ENCODE measurements around the gene CDC42BPB. TPM values are rescaled to one million over a fixed set of nuclear protein-coding genes. Genes with fewer than 3 reads are reported as not detected.
"Not testable (repeated sequence)": the region's sequence is repeated elsewhere in the genome, so short reads cannot be mapped to it uniquely, and the experiment has no call there.

The CDC42BPB gene
- total RNA-seq, 1 donor from 2014 or later: 3.5 TPM

DNA sequence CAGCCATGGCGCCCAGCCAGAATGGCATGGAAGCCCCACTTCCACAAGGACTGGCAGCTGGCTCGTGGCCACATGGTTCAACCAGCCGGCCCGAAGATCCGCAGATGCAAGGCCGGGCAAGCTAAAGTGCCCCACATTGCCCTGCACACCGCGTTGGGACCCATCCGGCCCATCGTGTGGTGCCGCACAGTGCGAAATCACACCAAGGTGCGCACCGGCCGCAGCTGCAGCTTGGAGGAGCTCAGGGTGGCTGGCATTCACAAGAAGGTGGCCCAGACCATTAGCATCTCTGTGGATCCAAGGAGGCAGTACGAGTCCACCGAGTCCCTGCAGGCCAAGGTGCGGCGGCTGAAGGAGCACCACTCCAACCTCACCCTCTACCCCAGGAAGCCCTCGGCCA, 15.9 kb downstream of the CDC42BPB start:
- intact Hi-C loops (cut with micrococcal nuclease): no loop called here
- no peak for DNase-seq (ENCODE audit: low spot score)
- peaks cover 10% of the 10 kb centered on the region for H3K27me3 Mint-ChIP-seq (ENCODE audit: low read depth)
- no peak overlapping the region for H3K27ac Mint-ChIP-seq
- no peak overlapping the region for H3K4me3 Mint-ChIP-seq (ENCODE audit: low read depth)
- H3K36me3 Mint-ChIP-seq (ENCODE audit: low read depth): no peaks in the 10 kb centered on the region
- H3K9me3 Mint-ChIP-seq: no peaks in the 10 kb centered on the region
- H3K4me1 Mint-ChIP-seq (ENCODE audit: low read depth): no peaks in the 10 kb centered on the region

DNA sequence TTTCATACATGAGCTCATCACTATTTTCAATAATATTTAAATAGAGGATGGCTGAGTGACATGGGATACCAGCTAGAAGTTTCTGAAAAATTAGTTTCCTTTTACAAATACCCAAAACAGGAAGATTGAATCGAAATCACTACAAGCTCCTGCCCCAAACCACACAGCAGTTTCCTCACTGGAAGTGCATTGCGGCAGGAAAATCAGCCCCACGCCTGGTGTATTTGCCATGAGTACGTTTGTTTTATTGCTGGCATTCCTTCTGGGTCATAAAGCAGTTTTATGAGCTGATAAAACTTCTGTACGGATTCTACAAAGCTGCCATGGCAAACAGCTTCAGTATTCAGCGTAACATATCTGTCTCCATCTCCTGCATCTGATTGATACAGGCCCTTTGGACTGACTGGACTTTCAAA, 23.7 kb downstream of the CDC42BPB start:
- H3K4me3 Mint-ChIP-seq (ENCODE audit: low read depth): no peak overlapping the region
- H3K9me3 Mint-ChIP-seq: no peaks in the 10 kb centered on the region
- no peak overlapping the region for H3K27ac Mint-ChIP-seq
- H3K27me3 Mint-ChIP-seq (ENCODE audit: low read depth): no peaks in the 10 kb centered on the region
- H3K36me3 Mint-ChIP-seq (ENCODE audit: low read depth): no peaks in the 10 kb centered on the region
- intact Hi-C loops (cut with micrococcal nuclease): no loop called here
- no peak for DNase-seq (ENCODE audit: low spot score)
- no peaks in the 10 kb centered on the region for H3K4me1 Mint-ChIP-seq (ENCODE audit: low read depth)

DNA sequence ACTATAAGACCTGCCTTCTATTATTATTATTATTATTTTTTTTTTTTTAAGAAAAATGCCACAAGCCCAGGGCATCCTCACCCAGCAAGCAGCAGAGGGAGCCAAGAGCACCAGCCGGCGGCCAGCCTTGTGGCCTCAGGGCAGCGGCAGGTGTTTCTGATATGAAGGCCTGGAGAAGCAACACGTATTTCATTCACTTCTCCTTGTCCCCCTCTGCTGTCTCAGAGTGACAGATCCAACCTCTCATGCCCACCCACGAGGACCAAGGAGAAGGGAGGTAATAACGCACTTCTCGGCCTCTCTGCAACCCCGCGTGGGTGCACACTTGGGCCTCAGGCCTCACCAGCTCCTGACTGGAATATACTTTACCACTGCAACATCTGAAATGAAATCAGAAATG, 25.4 kb downstream of the CDC42BPB start:
- Mint-ChIP-seq H3K27ac (no peak overlapping the region), H3K4me3 (ENCODE audit: low read depth) (no peak overlapping the region), H3K4me1 (ENCODE audit: low read depth) (no peaks in the 10 kb centered on the region), H3K27me3 (ENCODE audit: low read depth) (peaks cover 4% of the 10 kb centered on the region), H3K9me3 (no peaks in the 10 kb centered on the region), H3K36me3 (ENCODE audit: low read depth) (no peaks in the 10 kb centered on the region)
- intact Hi-C loops (cut with micrococcal nuclease): no loop called here
- no peak for DNase-seq (ENCODE audit: low spot score)

DNA sequence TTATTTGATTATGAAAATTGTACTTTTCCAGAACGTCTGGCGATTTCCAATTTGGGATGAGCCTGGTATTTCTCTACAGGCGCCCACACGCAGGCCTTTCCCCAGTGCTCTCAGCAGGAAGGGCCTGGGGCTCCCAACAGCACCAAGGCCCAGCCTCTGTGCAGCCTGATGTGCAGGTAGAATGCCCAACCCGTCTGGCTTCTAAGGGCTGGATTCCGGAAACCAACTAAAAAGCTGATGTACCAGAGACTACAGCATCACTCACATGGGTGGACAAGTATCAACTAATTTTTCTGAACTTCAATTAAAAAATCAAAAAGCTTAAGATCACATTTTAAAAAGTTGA, 25.8 kb downstream of the CDC42BPB start:
- intact Hi-C loops (cut with micrococcal nuclease): no loop called here
- DNase-seq (ENCODE audit: low spot score): no peak
- no peaks in the 10 kb centered on the region for H3K4me1 Mint-ChIP-seq (ENCODE audit: low read depth)
- no peak overlapping the region for H3K27ac Mint-ChIP-seq
- H3K9me3 Mint-ChIP-seq: no peaks in the 10 kb centered on the region
- H3K27me3 Mint-ChIP-seq (ENCODE audit: low read depth): peaks cover 5% of the 10 kb centered on the region
- no peak overlapping the region for H3K4me3 Mint-ChIP-seq (ENCODE audit: low read depth)
- no peaks in the 10 kb centered on the region for H3K36me3 Mint-ChIP-seq (ENCODE audit: low read depth)

DNA sequence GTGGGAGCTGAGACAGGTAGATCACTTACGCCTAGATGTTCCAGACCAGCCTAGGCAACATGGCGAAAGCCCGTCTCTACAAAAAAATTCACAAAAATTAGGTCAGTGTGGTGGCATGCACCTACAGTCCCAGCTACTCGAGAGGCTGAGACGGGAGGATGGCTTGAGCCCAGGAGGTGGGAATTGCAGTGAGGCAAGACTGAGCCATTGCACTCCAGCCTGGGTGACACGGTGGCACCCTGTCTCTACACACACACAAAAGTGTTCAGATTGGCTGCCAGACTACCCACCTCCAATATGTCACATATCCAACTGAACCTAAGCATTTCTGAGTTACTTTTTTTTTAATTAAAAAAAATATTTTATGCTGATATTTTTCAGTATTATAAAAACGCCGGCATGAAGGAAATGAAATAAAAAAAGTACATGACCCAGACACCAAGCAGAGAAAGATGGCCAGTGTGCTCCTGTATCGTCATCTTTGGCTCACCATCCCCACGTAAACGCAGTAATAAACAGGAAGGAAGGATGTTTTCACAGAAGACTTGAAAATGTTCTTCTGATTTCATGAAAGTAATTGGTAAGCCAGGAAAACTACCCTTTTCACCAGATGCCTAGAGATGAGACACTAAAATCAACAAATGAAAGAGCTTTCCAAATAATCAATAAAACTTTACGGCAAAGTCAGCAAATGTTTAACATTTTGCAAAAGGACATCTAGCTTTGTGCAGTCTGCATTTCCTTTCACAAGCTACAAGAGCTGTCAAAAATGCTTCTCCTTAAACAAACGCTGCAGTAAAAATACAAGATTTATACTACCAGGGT, 26.4 kb downstream of the CDC42BPB start:
- no peak for DNase-seq (ENCODE audit: low spot score)
- Mint-ChIP-seq H3K27me3 (ENCODE audit: low read depth) (peaks cover 5% of the 10 kb centered on the region), H3K36me3 (ENCODE audit: low read depth) (no peaks in the 10 kb centered on the region), H3K4me3 (ENCODE audit: low read depth) (no peak overlapping the region), H3K4me1 (ENCODE audit: low read depth) (no peaks in the 10 kb centered on the region), H3K27ac (no peak overlapping the region), H3K9me3 (no peaks in the 10 kb centered on the region)
- intact Hi-C loops (cut with micrococcal nuclease): no loop called here

DNA sequence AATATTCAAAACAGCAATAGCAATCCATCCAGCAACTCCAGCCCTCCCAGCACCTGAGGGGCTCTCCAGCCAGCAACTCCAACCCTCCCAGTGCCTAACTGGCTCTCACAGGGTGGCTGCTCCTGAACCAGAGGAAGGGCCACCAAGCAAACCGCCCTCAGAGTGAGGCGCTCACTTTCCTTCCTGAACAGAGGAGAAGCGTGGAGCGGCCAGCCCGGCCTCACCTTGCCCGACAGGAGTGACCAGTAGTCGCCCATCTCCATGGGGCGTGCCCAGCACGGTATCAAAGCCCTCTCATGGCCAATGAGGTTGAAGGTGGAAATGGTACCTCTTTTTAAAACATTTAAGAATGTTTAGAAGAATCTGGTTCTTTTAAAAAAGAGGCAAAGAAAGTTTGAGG, 27.4 kb downstream of the CDC42BPB start:
- H3K4me1 Mint-ChIP-seq (ENCODE audit: low read depth): no peaks in the 10 kb centered on the region
- H3K9me3 Mint-ChIP-seq: no peaks in the 10 kb centered on the region
- peaks cover 5% of the 10 kb centered on the region for H3K27me3 Mint-ChIP-seq (ENCODE audit: low read depth)
- H3K36me3 Mint-ChIP-seq (ENCODE audit: low read depth): no peaks in the 10 kb centered on the region
- intact Hi-C loops (cut with micrococcal nuclease): no loop called here
- no peak for DNase-seq (ENCODE audit: low spot score)
- no peak overlapping the region for H3K27ac Mint-ChIP-seq
- H3K4me3 Mint-ChIP-seq (ENCODE audit: low read depth): no peak overlapping the region

DNA sequence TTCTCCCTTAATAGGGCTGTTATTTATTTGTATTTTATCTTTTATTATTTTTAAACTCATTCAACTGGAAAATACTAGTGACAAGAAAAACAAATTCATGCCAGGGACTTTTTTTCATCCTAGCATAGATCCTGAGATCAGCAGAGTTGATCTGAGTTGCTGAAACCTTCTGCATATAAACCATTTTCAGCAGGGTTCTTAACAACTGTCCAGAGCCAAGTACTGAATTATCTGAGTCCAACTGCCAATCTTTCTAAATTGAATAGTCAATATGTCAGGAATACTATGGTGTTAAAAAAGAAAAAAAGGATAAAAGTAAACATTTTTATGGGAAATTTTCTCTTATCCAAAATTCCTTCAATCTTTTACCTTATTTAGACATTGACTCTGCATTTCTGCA, 28.6 kb downstream of the CDC42BPB start:
- no peak for DNase-seq (ENCODE audit: low spot score)
- Mint-ChIP-seq H3K4me3 (ENCODE audit: low read depth) (no peak overlapping the region), H3K27me3 (ENCODE audit: low read depth) (peaks cover 5% of the 10 kb centered on the region), H3K4me1 (ENCODE audit: low read depth) (no peaks in the 10 kb centered on the region), H3K36me3 (ENCODE audit: low read depth) (no peaks in the 10 kb centered on the region), H3K9me3 (no peaks in the 10 kb centered on the region), H3K27ac (no peak overlapping the region)
- intact Hi-C loops (cut with micrococcal nuclease): no loop called here

DNA sequence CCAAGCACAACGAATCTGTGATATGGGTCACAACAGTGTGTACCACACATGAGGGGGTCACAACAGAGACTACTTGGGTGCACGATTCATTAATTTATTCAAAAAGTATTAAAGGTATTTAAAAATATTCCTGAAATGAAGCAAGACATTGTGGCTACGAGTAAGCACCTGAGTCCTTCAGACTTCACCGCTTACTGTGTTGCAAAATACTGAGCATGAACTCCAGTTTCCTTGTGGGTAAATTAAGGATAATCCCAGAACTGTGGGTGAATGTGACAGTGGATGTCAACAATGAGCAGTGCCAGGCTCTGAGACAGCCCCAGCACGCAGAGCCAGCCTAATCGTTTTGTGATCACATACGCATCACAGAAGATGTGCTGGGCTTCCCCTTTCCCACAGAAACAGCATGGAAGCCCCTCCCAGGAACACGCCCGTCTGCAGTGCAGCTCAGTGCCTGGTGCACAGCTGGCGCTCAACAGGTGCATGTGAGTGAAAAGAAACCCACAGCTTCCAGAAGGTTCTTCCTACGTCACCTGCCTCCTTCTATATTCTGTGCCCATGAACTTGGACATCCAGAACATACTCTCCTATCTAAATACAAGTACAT, 29.1 kb downstream of the CDC42BPB start:
- intact Hi-C loops (cut with micrococcal nuclease): no loop called here
- H3K36me3 Mint-ChIP-seq (ENCODE audit: low read depth): no peaks in the 10 kb centered on the region
- no peak overlapping the region for H3K27ac Mint-ChIP-seq
- DNase-seq (ENCODE audit: low spot score): no peak
- H3K27me3 Mint-ChIP-seq (ENCODE audit: low read depth): peaks cover 5% of the 10 kb centered on the region
- H3K4me1 Mint-ChIP-seq (ENCODE audit: low read depth): no peaks in the 10 kb centered on the region
- H3K4me3 Mint-ChIP-seq (ENCODE audit: low read depth): no peak overlapping the region
- no peaks in the 10 kb centered on the region for H3K9me3 Mint-ChIP-seq

DNA sequence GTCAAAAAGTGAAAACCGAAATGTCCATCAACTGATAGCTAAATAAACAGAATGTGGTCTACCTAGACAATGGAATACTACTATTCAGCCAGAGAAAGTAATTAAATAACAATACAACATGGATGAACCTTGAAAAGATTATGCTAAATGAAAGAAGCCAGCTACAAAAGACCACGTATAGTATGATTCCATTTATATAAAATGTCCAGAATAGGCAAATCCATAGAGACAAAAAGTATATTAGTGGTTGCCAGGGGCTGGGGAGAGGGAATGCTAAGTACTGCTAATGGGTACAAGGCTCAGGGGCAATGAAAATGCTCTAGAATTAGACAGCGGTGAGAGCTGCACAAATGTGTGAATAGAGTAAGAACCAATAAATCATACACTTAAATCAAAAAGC, 29.9 kb downstream of the CDC42BPB start:
- DNase-seq (ENCODE audit: low spot score): no peak
- intact Hi-C loops (cut with micrococcal nuclease): no loop called here
- H3K36me3 Mint-ChIP-seq (ENCODE audit: low read depth): no peaks in the 10 kb centered on the region
- no peak overlapping the region for H3K4me3 Mint-ChIP-seq (ENCODE audit: low read depth)
- no peaks in the 10 kb centered on the region for H3K9me3 Mint-ChIP-seq
- no peak overlapping the region for H3K27ac Mint-ChIP-seq
- H3K4me1 Mint-ChIP-seq (ENCODE audit: low read depth): no peaks in the 10 kb centered on the region
- H3K27me3 Mint-ChIP-seq (ENCODE audit: low read depth): peaks cover 5% of the 10 kb centered on the region

DNA sequence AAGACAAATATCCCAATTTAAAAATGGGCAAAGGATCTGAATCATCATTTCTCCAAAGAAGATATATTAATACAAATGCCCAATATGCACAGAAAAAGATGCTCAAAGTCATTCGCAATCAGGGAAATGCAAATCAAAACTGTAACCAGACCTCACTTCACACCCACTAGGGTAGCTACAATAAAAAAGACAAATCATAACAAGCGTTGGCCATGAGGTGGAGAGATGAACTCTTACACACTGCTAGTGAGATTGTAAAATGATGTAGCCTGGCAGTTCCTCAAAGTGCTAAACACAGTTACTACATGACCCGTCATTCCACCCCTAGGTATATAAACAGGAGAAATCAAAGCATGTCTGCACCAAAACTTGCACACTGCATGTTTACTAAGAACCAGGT, 30.4 kb downstream of the CDC42BPB start:
- H3K27ac Mint-ChIP-seq: no peak overlapping the region
- DNase-seq (ENCODE audit: low spot score): no peak
- H3K36me3 Mint-ChIP-seq (ENCODE audit: low read depth): no peaks in the 10 kb centered on the region
- no peak overlapping the region for H3K4me3 Mint-ChIP-seq (ENCODE audit: low read depth)
- H3K4me1 Mint-ChIP-seq (ENCODE audit: low read depth): no peaks in the 10 kb centered on the region
- H3K27me3 Mint-ChIP-seq (ENCODE audit: low read depth): peaks cover 7% of the 10 kb centered on the region
- H3K9me3 Mint-ChIP-seq: no peaks in the 10 kb centered on the region
- intact Hi-C loops (cut with micrococcal nuclease): no loop called here

DNA sequence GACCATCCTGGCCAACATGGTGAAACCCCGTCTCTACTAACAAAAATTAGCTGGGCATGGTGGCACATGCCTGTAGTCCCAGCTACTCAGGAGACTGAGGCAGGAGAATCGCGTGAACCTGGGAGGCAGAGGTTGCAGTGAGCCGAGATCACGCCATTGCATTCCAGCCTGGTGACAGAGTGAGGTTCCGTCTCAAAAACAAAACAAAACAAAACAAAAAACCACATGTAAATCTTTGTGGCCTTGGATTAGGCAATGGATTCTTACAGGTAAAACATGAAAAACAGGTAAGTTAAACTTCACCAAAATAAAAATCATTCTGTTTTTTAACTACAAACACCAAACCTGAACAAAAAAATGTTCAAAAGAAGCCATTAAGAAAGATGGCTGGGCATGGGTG, 31.2 kb downstream of the CDC42BPB start:
- H3K36me3 Mint-ChIP-seq (ENCODE audit: low read depth); H3K4me1 Mint-ChIP-seq (ENCODE audit: low read depth); DNase-seq (ENCODE audit: low spot score); H3K27me3 Mint-ChIP-seq (ENCODE audit: low read depth); intact Hi-C loops (cut with micrococcal nuclease); H3K4me3 Mint-ChIP-seq (ENCODE audit: low read depth); H3K27ac Mint-ChIP-seq; H3K9me3 Mint-ChIP-seq: not testable (repeated sequence)

DNA sequence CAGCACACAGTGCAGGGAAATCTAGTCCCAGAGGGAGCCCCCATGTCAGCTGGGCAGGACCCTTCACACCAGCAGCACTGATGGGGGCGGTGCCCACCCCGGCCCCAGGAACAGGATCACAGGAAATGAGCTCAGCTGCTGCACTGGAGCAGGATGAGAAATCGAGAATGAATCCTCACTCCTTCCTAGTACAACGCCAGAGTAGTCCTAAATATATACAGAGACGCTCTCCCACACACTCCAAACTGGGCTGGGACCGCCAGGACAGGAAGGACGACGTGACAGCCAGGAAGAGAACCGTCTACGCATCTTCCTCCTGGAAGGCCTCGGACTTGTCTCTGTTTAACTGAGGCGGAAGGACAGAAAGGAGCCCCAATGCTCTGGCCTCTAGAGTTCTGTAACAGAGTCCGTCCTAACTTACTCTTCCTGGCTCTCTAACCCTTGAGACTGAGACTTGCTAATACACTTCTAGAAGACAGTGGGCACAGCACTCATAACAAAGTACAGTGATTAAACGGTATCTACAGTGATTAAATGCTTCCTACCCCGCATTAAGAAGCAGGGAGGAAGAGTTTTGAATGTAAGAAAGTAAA, 33.4 kb downstream of the CDC42BPB start:
- Mint-ChIP-seq H3K9me3 (no peaks in the 10 kb centered on the region), H3K27me3 (ENCODE audit: low read depth) (peaks cover 7% of the 10 kb centered on the region), H3K4me1 (ENCODE audit: low read depth) (no peaks in the 10 kb centered on the region), H3K4me3 (ENCODE audit: low read depth) (no peak overlapping the region), H3K27ac (no peak overlapping the region), H3K36me3 (ENCODE audit: low read depth) (no peaks in the 10 kb centered on the region)
- no peak for DNase-seq (ENCODE audit: low spot score)
- intact Hi-C loops (cut with micrococcal nuclease): no loop called here

DNA sequence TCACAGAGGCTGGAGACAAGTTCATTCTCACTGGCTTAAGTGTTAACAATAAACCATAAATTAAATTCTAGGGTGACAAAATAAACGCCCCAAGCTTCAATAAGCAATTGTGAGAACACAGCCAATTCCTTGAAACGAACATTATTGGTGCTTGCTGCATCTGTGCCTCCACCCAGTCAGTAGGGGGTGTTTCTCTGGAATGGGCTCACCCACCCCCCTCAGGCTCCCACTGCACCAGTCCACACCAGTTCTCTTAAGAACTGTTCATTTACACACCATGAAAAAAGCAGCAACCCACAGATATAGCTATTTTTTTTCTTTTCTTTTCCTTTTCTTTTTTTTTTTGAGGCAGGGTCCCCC, 34.7 kb downstream of the CDC42BPB start:
- Mint-ChIP-seq H3K27ac (no peak overlapping the region), H3K36me3 (ENCODE audit: low read depth) (no peaks in the 10 kb centered on the region), H3K9me3 (no peaks in the 10 kb centered on the region), H3K4me1 (ENCODE audit: low read depth) (no peaks in the 10 kb centered on the region), H3K4me3 (ENCODE audit: low read depth) (no peak overlapping the region), H3K27me3 (ENCODE audit: low read depth) (peaks cover 7% of the 10 kb centered on the region)
- intact Hi-C loops (cut with micrococcal nuclease): no loop called here
- DNase-seq (ENCODE audit: low spot score): no peak

Measured in activated T-helper 2 cell treated with anti-CD3 and anti-CD28 coated beads, Interferon-gamma antibody, Interleukin-2, Interleukin-4, amounts not matched to agents 10 μg/mL and 5 μg/mL and 100 μg/mL, durations not matched to agents 14 hours and 24 hours and 36 hours (primary cell).